Parathyroid adenoma (tissue), 2 donors: ENCODE measurements around the gene HCCS.

ENCODE experiments used
- H2AFZ ChIP-seq: fragments of 300-600 bp; sonication (generic); one replicate; pipeline ENCODE4 v1.7.0; 2017; ENCODE audit warnings: antibody characterized with exemption, mild to moderate bottlenecking
- H3K27ac ChIP-seq: fragments of 300-600 bp; sonication (generic); one replicate; pipeline ENCODE4 v1.7.0; 2017
- H3K27me3 ChIP-seq: fragments of 300-600 bp; sonication (generic); one replicate; pipeline ENCODE4 v1.7.0; 2017; ENCODE audit warnings: low read length; ENCODE audit not compliant: control insufficient read depth, insufficient read depth
- H3K36me3 ChIP-seq: fragments of 300-600 bp; sonication (generic); one replicate; pipeline ENCODE4 v1.7.0; 2017; ENCODE audit warnings: low read length; ENCODE audit not compliant: control insufficient read depth, insufficient read depth
- H3K4me1 ChIP-seq: fragments of 300-600 bp; sonication (generic); one replicate; pipeline ENCODE4 v1.7.0; 2017; ENCODE audit warnings: control low read depth
- H3K4me2 ChIP-seq: fragments of 300-600 bp; sonication (generic); one replicate; pipeline ENCODE4 v1.7.0; 2017; ENCODE audit warnings: low read length
- H3K4me3 ChIP-seq: fragments of 300-600 bp; sonication (generic); one replicate; pipeline ENCODE4 v1.7.0; 2017; ENCODE audit warnings: low read depth, low read length
- H3K79me2 ChIP-seq: fragments of 300-600 bp; sonication (generic); one replicate; pipeline ENCODE4 v1.7.0; 2017; ENCODE audit warnings: control low read depth
- H3K9ac ChIP-seq: fragments of 300-600 bp; sonication (generic); one replicate; pipeline ENCODE4 v1.7.0; 2017; ENCODE audit warnings: mild to moderate bottlenecking
- H3K9me3 ChIP-seq: fragments of 300-600 bp; sonication (generic); one replicate; pipeline ENCODE4 v1.7.0; 2017; ENCODE audit warnings: low read length; ENCODE audit not compliant: control insufficient read depth
- TF ChIP-seq, protein P1 (sequence below): fragments of 300-600 bp; sonication (generic); IDR thresholded peaks from one replicate; pipeline ENCODE4 v1.7.0; 2017; ENCODE audit warnings: antibody characterized with exemption, mild to moderate bottlenecking
- donor health status: primary hyperparathyroidism.

The HCCS gene

DNA sequence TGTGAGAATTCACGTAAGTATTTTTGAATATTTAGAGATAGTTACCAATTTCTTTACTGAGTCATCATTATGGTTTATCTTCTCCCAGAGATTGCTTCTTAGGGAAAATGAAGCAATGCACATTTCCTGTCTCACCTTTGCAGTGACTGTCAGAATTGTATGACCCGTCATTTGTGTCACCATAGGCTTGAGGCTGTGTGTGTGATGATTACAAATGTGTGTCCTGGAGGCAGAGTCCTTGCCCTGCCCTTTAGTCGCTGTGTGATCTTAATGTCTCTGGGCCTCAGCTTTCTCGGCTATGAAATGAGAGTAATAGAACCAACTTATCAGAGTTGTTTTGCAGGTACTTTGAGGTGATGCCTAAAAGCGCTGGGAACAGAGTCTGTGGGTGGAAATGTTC, 13.9 kb downstream of the HCCS start:
- TF ChIP-seq, protein P1, sequence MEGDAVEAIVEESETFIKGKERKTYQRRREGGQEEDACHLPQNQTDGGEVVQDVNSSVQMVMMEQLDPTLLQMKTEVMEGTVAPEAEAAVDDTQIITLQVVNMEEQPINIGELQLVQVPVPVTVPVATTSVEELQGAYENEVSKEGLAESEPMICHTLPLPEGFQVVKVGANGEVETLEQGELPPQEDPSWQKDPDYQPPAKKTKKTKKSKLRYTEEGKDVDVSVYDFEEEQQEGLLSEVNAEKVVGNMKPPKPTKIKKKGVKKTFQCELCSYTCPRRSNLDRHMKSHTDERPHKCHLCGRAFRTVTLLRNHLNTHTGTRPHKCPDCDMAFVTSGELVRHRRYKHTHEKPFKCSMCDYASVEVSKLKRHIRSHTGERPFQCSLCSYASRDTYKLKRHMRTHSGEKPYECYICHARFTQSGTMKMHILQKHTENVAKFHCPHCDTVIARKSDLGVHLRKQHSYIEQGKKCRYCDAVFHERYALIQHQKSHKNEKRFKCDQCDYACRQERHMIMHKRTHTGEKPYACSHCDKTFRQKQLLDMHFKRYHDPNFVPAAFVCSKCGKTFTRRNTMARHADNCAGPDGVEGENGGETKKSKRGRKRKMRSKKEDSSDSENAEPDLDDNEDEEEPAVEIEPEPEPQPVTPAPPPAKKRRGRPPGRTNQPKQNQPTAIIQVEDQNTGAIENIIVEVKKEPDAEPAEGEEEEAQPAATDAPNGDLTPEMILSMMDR, result no peak
- Histone ChIP-seq H3K36me3 (no peaks in the 10 kb centered on the region), H3K27me3 (no peaks in the 10 kb centered on the region), H3K27ac (no peak overlapping the region), H3K9ac (no peak overlapping the region), H3K4me3 (no peak overlapping the region), H3K4me1 (no peaks in the 10 kb centered on the region), H3K9me3 (no peaks in the 10 kb centered on the region), H2AFZ (no peak overlapping the region), H3K4me2 (no peak overlapping the region), H3K79me2 (no peaks in the 10 kb centered on the region)

DNA sequence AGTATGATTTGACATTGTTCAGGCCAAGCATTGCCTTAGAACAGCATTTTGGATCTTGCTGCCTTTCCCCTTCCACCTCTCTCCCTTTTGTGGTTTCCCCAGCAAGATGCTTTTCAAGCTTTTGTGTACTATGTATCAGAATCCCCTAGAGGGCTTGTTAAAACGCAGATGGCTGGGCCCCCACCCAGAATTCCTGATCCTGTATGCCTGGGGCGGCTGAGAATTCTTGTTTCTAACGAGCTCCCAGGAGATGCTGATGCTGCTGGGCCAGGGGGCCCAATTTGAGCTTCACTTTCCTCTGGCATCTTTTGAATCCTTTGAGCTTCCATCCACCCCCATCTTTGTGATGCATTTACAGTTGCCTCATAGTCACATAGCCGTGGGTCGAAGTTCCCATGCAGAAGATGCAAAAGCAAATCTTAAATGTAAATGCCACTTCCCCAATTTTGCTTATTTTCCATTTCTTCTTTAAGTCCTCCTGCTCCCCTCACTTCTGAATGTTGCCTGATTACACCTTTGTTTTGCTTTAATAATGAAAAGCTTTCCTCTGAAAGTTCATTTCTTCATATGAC, 18.5 kb downstream of the HCCS start:
- Histone ChIP-seq H3K9ac (no peak overlapping the region), H3K27me3 (no peaks in the 10 kb centered on the region), H3K79me2 (no peaks in the 10 kb centered on the region), H3K4me3 (no peak overlapping the region), H2AFZ (no peak overlapping the region), H3K4me2 (no peak overlapping the region), H3K9me3 (no peaks in the 10 kb centered on the region), H3K4me1 (no peaks in the 10 kb centered on the region), H3K36me3 (no peaks in the 10 kb centered on the region), H3K27ac (no peak overlapping the region)
- TF ChIP-seq, protein P1, result no peak

DNA sequence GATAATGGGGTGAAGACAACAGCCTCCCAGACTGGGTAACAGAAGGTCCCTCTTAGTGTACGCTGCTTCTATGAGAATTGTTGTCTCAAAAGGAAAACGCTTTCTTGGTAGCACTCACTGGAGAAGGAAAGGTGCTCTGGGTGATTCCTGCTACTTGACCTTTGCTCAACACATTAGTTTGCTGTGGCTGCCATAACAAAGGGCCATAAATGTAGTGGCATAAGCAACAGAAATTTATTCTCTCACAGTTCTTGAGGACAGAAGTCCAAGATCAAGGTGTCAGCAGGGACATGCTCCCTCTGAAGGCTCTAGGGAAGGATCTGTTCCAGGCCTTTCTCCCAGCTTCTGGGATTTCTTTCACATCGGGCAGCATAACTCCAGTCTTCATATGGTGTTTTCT, 19.0 kb downstream of the HCCS start:
- H3K79me2 ChIP-seq, result no peaks in the 10 kb centered on the region
- H2AFZ ChIP-seq, result no peak overlapping the region
- no peaks in the 10 kb centered on the region for H3K9me3 ChIP-seq
- H3K27ac ChIP-seq, result no peak overlapping the region
- no peaks in the 10 kb centered on the region for H3K27me3 ChIP-seq
- no peak overlapping the region for H3K4me3 ChIP-seq
- H3K4me2 ChIP-seq, result no peak overlapping the region
- no peak overlapping the region for H3K9ac ChIP-seq
- no peaks in the 10 kb centered on the region for H3K36me3 ChIP-seq
- no peaks in the 10 kb centered on the region for H3K4me1 ChIP-seq
- TF ChIP-seq, protein P1, result no peak

DNA sequence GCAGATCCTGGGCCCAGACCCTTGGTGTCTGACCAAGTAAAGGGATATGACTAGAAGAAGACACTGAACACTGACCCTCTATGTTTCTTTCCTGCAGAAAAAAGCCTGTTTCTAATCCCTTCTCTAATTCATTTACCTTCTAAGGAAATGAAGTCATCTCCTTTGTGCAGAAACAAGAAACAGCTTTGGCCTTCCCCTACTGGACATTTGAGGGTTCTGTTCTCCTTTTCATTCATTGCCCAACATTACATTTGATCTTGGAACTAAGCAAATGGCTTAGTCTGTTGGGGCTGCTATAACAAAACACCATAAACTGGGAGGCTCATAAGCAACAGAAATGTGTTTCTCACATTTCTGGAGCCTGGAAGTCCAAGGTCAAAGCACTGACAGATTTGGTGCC, 20.0 kb downstream of the HCCS start:
- TF ChIP-seq, protein P1, result no peak
- H3K4me3 ChIP-seq, result no peak overlapping the region
- no peaks in the 10 kb centered on the region for H3K4me1 ChIP-seq
- no peaks in the 10 kb centered on the region for H3K27me3 ChIP-seq
- H3K4me2 ChIP-seq, result no peak overlapping the region
- no peak overlapping the region for H2AFZ ChIP-seq
- H3K36me3 ChIP-seq, result no peaks in the 10 kb centered on the region
- H3K9me3 ChIP-seq, result no peaks in the 10 kb centered on the region
- no peak overlapping the region for H3K9ac ChIP-seq
- no peak overlapping the region for H3K27ac ChIP-seq
- no peaks in the 10 kb centered on the region for H3K79me2 ChIP-seq

DNA sequence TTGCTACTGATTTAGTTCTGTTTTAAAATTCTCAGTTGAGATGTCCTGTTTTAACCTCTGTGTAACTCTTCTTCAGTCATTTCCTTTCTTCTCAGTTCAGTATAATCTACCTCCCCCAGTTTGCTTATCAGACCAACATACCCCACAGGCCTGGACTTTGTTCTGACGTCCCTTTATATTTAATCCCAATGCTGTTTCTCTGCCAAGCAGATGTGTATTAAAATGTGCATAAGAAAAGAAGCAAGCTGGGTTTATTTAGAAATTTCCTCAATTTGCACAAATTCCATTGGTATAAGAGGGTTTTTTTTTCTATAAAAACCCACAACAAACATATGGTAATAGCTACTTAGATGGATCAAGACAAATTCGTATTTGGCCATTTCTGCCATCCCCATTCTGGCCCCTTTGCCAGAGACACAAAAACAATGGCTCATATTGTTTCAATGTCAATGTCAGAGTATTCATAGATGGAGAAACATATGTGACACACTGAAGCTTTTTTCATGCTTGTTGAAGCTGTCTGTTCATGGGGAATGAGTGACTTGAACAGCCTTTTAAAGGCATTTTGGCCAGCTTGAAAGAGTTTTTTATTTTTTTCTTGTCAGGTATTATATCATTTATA, 24.5 kb downstream of the HCCS start:
- no peaks in the 10 kb centered on the region for H3K4me1 ChIP-seq
- H3K79me2 ChIP-seq, result no peaks in the 10 kb centered on the region
- no peak overlapping the region for H3K4me2 ChIP-seq
- no peaks in the 10 kb centered on the region for H3K27me3 ChIP-seq
- H3K4me3 ChIP-seq, result no peak overlapping the region
- H3K9ac ChIP-seq, result no peak overlapping the region
- no peak overlapping the region for H3K27ac ChIP-seq
- TF ChIP-seq, protein P1, result no peak
- H3K9me3 ChIP-seq, result no peaks in the 10 kb centered on the region
- no peaks in the 10 kb centered on the region for H3K36me3 ChIP-seq
- no peak overlapping the region for H2AFZ ChIP-seq
